HEK293 (cell line): Measurements from ENCODE around the gene CCDC32.

Source experiments
- CTCF ChIA-PET: fragments of 350-600 bp; formaldehyde crosslinking; extraction: SDS; loops from one replicate; lab custom pipeline; 2021; ENCODE audit warnings: antibody characterized with exemption; lab: Yijun Ruan, JAX
- POLR2A ChIA-PET: fragments of 300-600 bp; formaldehyde crosslinking; extraction: SDS; loops from one replicate; lab custom pipeline; 2020; ENCODE audit warnings: antibody characterized with exemption, inconsistent platforms; lab: Yijun Ruan, JAX
- H3K27ac ChIP-seq: fragments of 200-500 bp; sonication (Bioruptor generic); 2 replicates; pipeline ENCODE4 v1.5.1; 2014; ENCODE audit warnings: low read depth, low read length, control low read depth, inconsistent platforms; ENCODE audit errors: extremely low read depth
- H3K36me3 ChIP-seq, 2 experiments: fragments of 200-500 bp in 1 of 2; sonication (Bioruptor generic) in 1 of 2; 1 replicate in 1 of 2; 2 replicates in 1 of 2; pipeline ENCODE4 v1.5.1; 2014 to 2017; ENCODE audit warnings: inconsistent platforms in 2 of 2, low read length in 2 of 2; ENCODE audit not compliant: control insufficient read depth in 2 of 2, insufficient read depth in 1 of 2
- H3K4me1 ChIP-seq: fragments of 200-500 bp; sonication (Bioruptor generic); 2 replicates; pipeline ENCODE4 v1.5.1; 2014; ENCODE audit warnings: mild to moderate bottlenecking, low read length, inconsistent platforms; ENCODE audit not compliant: control insufficient read depth, insufficient read depth
- H3K4me3 ChIP-seq: 2 replicates; pipeline ENCODE4 v1.5.1; 2011; ENCODE audit warnings: low read depth, mild to moderate bottlenecking, control low read depth, low read length, moderate library complexity
- H3K9me3 ChIP-seq: fragments of 200-500 bp; sonication (Bioruptor generic); 2 replicates; pipeline ENCODE4 v1.5.1; 2014; ENCODE audit warnings: low read depth, low read length, inconsistent platforms; ENCODE audit not compliant: control insufficient read depth, insufficient read depth
- BCL6B ChIP-seq: fragments of 450-650 bp; formaldehyde crosslinking; IDR thresholded peaks from 2 replicates; pipeline ENCODE4 v1.5.1; 2017; ENCODE audit warnings: missing biosample characterization, missing genetic modification characterization
- PRDM6 ChIP-seq: fragments of 450-650 bp; formaldehyde crosslinking; IDR thresholded peaks from 2 replicates; pipeline ENCODE4 v1.5.1; 2017; ENCODE audit warnings: missing biosample characterization, missing genetic modification characterization
- REPIN1 ChIP-seq: fragments of 450-650 bp; formaldehyde crosslinking; IDR thresholded peaks from 2 replicates; pipeline ENCODE4 v1.5.1; 2017; ENCODE audit warnings: missing biosample characterization, missing genetic modification characterization, low read depth
- SCRT1 ChIP-seq: fragments of 450-650 bp; formaldehyde crosslinking; IDR thresholded peaks from 2 replicates; pipeline ENCODE4 v1.5.1; 2016; ENCODE audit warnings: missing biosample characterization, missing genetic modification characterization, borderline replicate concordance
- ZBTB21 ChIP-seq: fragments of 450-650 bp; formaldehyde crosslinking; IDR thresholded peaks from 2 replicates; pipeline ENCODE4 v1.5.1; 2017; ENCODE audit warnings: missing biosample characterization, missing genetic modification characterization
- ZFHX2 ChIP-seq: fragments of 450-650 bp; formaldehyde crosslinking; conservative IDR thresholded peaks from 2 replicates; pipeline ENCODE4 v1.5.1; 2016; ENCODE audit warnings: missing biosample characterization, missing genetic modification characterization
- ZFP3 ChIP-seq: fragments of 450-650 bp; formaldehyde crosslinking; IDR thresholded peaks from 2 replicates; pipeline ENCODE4 v1.5.1; 2016; ENCODE audit warnings: low read depth, missing biosample characterization, missing genetic modification characterization
- ZNF211 ChIP-seq: fragments of 450-650 bp; formaldehyde crosslinking; IDR thresholded peaks from 2 replicates; pipeline ENCODE4 v1.5.1; 2016; ENCODE audit warnings: low read depth, missing biosample characterization, missing genetic modification characterization
- ZNF239 ChIP-seq: fragments of 450-650 bp; formaldehyde crosslinking; IDR thresholded peaks from 2 replicates; pipeline ENCODE4 v1.5.1; 2016; ENCODE audit warnings: missing biosample characterization, missing genetic modification characterization
- ZNF24 ChIP-seq: fragments of 450-650 bp; formaldehyde crosslinking; IDR thresholded peaks from 2 replicates; pipeline ENCODE4 v1.5.1; 2016; ENCODE audit warnings: missing biosample characterization, missing genetic modification characterization
- ZNF366 ChIP-seq: fragments of 450-650 bp; formaldehyde crosslinking; conservative IDR thresholded peaks from 2 replicates; pipeline ENCODE4 v1.5.1; 2016; ENCODE audit warnings: missing biosample characterization, missing genetic modification characterization
- ZNF48 ChIP-seq: fragments of 450-650 bp; formaldehyde crosslinking; IDR thresholded peaks from 2 replicates; pipeline ENCODE4 v1.5.1; 2016; ENCODE audit warnings: missing biosample characterization, missing genetic modification characterization
- ZNF529 ChIP-seq: fragments of 450-650 bp; formaldehyde crosslinking; IDR thresholded peaks from 2 replicates; pipeline ENCODE4 v1.5.1; 2017; ENCODE audit warnings: missing genetic modification characterization, missing biosample characterization; ENCODE audit not compliant: insufficient replicate concordance
- ZNF558 ChIP-seq: fragments of 450-650 bp; formaldehyde crosslinking; IDR thresholded peaks from 2 replicates; pipeline ENCODE4 v1.5.1; 2016; ENCODE audit warnings: missing biosample characterization, missing genetic modification characterization
- ZNF571 ChIP-seq: fragments of 450-650 bp; formaldehyde crosslinking; IDR thresholded peaks from 2 replicates; pipeline ENCODE4 v1.5.0; 2017; ENCODE audit warnings: missing biosample characterization, missing genetic modification characterization
- ZSCAN4 ChIP-seq: fragments of 450-650 bp; formaldehyde crosslinking; IDR thresholded peaks from 2 replicates; pipeline ENCODE4 v1.5.1; 2017; ENCODE audit warnings: missing biosample characterization, missing genetic modification characterization
- TF ChIP-seq, protein P1 (sequence below): fragments of 450-650 bp; formaldehyde crosslinking; IDR thresholded peaks from 2 replicates; pipeline ENCODE4 v1.5.1; 2016; ENCODE audit warnings: missing biosample characterization, missing genetic modification characterization, low read depth
- TF ChIP-seq, protein P2 (sequence below): fragments of 450-650 bp; formaldehyde crosslinking; IDR thresholded peaks from 2 replicates; pipeline ENCODE4 v1.5.1; 2016; ENCODE audit warnings: missing biosample characterization, missing genetic modification characterization
- TF ChIP-seq, protein P3 (sequence below): fragments of 450-650 bp; formaldehyde crosslinking; IDR thresholded peaks from 2 replicates; pipeline ENCODE4 v1.5.1; 2016; ENCODE audit warnings: missing biosample characterization, missing genetic modification characterization

The CCDC32 gene

GRCh38 chr15:40512440-40512839 is 52.4 kb downstream of the CCDC32 start:
- TF ChIP-seq ZNF48 = no peak
- TF ChIP-seq, protein P1, sequence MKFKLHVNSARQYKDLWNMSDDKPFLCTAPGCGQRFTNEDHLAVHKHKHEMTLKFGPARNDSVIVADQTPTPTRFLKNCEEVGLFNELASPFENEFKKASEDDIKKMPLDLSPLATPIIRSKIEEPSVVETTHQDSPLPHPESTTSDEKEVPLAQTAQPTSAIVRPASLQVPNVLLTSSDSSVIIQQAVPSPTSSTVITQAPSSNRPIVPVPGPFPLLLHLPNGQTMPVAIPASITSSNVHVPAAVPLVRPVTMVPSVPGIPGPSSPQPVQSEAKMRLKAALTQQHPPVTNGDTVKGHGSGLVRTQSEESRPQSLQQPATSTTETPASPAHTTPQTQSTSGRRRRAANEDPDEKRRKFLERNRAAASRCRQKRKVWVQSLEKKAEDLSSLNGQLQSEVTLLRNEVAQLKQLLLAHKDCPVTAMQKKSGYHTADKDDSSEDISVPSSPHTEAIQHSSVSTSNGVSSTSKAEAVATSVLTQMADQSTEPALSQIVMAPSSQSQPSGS (tag by site-specific recombination) = no peak
- TF ChIP-seq ZSCAN4 (tag by site-specific recombination) = no peak
- no peak for TF ChIP-seq PRDM6 (tag by site-specific recombination)
- TF ChIP-seq ZNF24 (tag by site-specific recombination) = no peak
- no peak overlapping the region for H3K27ac ChIP-seq
- no peaks in the 10 kb centered on the region for H3K9me3 ChIP-seq
- no peaks in the 10 kb centered on the region for H3K4me1 ChIP-seq
- ChIA-PET POLR2A (no interaction called here), CTCF (no interaction called here)
- H3K36me3 ChIP-seq = no peaks in the 10 kb centered on the region
- H3K4me3 ChIP-seq = no peak overlapping the region

GRCh38 chr15:40511472-40512133 is 53.2 kb downstream of the CCDC32 start:
- no peak for TF ChIP-seq ZNF366
- TF ChIP-seq ZNF571 (tag by site-specific recombination) = no peak
- TF ChIP-seq, protein P1 (tag by site-specific recombination) = no peak
- TF ChIP-seq ZFP3 (tag by site-specific recombination) = no peak
- TF ChIP-seq ZBTB21 (tag by site-specific recombination) = no peak
- no peak for TF ChIP-seq ZNF558
- TF ChIP-seq REPIN1 (tag by site-specific recombination) = no peak
- no peak for TF ChIP-seq ZNF211 (tag by site-specific recombination)
- no peak for TF ChIP-seq ZNF239 (tag by site-specific recombination)
- POLR2A ChIA-PET = no interaction called here
- no peaks in the 10 kb centered on the region for H3K36me3 ChIP-seq
- no peak overlapping the region; the same call in none of the 2 replicates for H3K4me3 ChIP-seq
- CTCF ChIA-PET = no interaction called here
- H3K9me3 ChIP-seq = no peaks in the 10 kb centered on the region
- H3K27ac ChIP-seq = no peak overlapping the region
- H3K4me1 ChIP-seq = no peaks in the 10 kb centered on the region; the same call in 1 of the 2 replicates

- POLR2A ChIA-PET = no interaction called here
- Histone ChIP-seq H3K9me3 (no peaks in the 10 kb centered on the region), H3K4me1 (no peaks in the 10 kb centered on the region; the same call in 1 of the 2 replicates), H3K27ac (no peak overlapping the region), H3K4me3 (no peak overlapping the region; the same call in 1 of the 2 replicates), H3K36me3 (no peaks in the 10 kb centered on the region)
- CTCF ChIA-PET = no interaction called here
- TF ChIP-seq, protein P2, sequence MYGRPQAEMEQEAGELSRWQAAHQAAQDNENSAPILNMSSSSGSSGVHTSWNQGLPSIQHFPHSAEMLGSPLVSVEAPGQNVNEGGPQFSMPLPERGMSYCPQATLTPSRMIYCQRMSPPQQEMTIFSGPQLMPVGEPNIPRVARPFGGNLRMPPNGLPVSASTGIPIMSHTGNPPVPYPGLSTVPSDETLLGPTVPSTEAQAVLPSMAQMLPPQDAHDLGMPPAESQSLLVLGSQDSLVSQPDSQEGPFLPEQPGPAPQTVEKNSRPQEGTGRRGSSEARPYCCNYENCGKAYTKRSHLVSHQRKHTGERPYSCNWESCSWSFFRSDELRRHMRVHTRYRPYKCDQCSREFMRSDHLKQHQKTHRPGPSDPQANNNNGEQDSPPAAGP (tag by site-specific recombination) = no peak
- no peak for TF ChIP-seq BCL6B (tag by site-specific recombination)
- TF ChIP-seq ZFHX2 = no peak
- no peak for TF ChIP-seq ZNF529 (tag by site-specific recombination)
- TF ChIP-seq ZFP3 (tag by site-specific recombination) = no peak
- no peak for TF ChIP-seq SCRT1 (tag by site-specific recombination)
- TF ChIP-seq, protein P3, sequence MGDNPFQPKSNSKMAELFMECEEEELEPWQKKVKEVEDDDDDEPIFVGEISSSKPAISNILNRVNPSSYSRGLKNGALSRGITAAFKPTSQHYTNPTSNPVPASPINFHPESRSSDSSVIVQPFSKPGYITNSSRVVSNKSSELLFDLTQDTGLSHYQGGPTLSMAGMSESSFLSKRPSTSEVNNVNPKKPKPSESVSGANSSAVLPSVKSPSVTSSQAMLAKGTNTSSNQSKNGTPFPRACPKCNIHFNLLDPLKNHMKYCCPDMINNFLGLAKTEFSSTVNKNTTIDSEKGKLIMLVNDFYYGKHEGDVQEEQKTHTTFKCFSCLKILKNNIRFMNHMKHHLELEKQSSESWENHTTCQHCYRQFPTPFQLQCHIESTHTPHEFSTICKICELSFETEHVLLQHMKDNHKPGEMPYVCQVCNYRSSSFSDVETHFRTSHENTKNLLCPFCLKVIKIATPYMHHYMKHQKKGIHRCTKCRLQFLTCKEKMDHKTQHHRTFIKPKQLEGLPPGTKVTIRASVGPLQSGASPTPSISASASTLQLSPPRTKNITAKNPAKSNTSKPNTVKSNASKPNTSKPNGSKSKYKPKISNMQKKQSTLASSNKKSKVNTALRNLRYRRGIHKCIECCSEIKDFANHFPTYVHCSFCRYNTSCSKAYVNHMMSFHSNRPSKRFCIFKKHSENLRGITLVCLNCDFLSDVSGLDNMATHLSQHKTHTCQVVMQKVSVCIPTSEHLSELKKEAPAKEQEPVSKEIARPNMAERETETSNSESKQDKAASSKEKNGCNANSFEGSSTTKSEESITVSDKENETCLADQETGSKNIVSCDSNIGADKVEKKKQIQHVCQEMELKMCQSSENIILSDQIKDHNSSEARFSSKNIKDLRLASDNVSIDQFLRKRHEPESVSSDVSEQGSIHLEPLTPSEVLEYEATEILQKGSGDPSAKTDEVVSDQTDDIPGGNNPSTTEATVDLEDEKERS (tag by site-specific recombination) = no peak
Observed at GRCh38 chr15:40511093-40511471, 53.8 kb downstream of the CCDC32 start.
